Right renal cortex interstitium (tissue), 3 donors: ENCODE results near the gene SMIM28. TPM values are rescaled to one million over a fixed set of nuclear protein-coding genes. Genes with fewer than 3 reads are reported as not detected.
A peak's percentile ranks its signal among the peaks of the same experiment; 100 is the strongest.

Experiments
- DNase-seq, 3 donors: peaks; one replicate each; pipeline ENCODE4 v3.0.0-alpha.2; 2013; ENCODE audit warnings: low read depth in 3 of 3, low spot score in 2 of 3
- polyA plus RNA-seq, 3 donors: library from polyadenylated mRNA; unstranded; fragments of 120-200 nt; gene quantifications; one replicate each; pipeline ENCODE4 v1.2.1, GENCODE V29; 2013; ENCODE audit not compliant: insufficient read length in 3 of 3

Gene SMIM28
- polyA plus RNA-seq, 3 donors: 0.14 TPM; not detected in 2

DNA sequence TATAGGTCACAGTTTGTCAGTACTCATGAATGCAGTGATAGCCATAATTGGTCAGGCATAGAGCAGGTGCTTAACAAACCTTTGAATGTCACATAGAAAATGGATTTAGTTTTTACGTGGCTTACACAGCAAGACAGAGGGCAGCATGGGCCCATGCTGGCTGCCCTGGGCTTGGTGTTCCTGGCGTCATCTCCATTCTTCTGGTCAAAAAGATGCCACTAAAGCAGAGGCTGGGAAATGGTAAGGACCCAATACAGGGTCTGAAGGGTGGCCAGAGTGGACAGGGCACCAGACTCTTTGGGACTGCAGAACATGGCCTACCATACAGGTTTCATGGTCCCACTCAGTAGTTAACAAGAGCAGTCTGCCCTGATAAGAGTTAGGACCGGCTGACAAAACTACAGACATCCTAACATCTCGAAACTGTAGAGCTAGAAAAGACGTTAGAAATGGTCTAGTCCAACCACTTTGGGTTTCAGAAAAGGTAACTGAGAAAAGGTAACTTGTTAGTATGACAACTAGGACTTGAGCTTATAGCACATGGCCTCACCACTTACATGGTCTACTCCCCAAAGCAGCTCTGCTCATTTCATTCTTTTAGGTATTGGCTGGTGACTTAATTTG is 48.9 kb downstream of the SMIM28 start:
- DNase-seq: no peak

- DNase-seq: no peak
Observed at GRCh38 chr6:138427701-138428100, 50.0 kb downstream of the SMIM28 start.

DNA sequence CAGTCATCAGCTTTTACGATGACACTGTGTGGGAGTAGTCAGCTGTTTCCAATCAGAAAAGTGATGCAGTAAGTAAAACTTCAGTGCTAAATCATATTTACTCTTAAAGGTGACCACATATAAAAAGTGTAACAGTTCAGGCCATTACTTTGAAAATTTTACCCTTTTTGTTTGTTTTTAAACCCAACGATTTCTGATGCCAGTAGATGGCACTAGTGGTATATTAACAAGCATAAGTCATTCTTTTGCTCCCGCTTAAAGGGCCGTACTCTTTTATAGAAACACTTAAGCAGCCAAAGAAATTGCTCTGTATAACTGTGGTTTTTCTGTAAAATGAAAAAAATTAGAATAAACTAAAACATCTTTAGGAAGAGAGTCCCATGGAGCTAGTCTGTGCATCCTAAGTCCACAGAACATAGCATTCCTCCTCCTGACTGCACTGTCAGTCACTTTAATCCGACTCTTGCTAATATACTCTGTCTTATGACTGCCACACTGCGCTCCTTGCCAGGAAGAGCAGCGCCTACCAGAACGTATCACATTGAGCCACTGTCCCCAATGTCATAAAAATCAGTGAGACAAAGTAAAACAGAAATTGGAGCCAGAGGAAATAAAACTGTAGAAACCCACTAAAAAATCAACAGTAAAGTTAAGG is 51.4 kb downstream of the SMIM28 start:
- DNase-seq: peak in 1 of 3 donors; percentile 40

- DNase-seq: no peak
Observed at GRCh38 chr6:138429761-138430160, 52.1 kb downstream of the SMIM28 start.

GRCh38 chr6:138430361-138431145 is 52.8 kb downstream of the SMIM28 start:
- no peak for DNase-seq

DNA sequence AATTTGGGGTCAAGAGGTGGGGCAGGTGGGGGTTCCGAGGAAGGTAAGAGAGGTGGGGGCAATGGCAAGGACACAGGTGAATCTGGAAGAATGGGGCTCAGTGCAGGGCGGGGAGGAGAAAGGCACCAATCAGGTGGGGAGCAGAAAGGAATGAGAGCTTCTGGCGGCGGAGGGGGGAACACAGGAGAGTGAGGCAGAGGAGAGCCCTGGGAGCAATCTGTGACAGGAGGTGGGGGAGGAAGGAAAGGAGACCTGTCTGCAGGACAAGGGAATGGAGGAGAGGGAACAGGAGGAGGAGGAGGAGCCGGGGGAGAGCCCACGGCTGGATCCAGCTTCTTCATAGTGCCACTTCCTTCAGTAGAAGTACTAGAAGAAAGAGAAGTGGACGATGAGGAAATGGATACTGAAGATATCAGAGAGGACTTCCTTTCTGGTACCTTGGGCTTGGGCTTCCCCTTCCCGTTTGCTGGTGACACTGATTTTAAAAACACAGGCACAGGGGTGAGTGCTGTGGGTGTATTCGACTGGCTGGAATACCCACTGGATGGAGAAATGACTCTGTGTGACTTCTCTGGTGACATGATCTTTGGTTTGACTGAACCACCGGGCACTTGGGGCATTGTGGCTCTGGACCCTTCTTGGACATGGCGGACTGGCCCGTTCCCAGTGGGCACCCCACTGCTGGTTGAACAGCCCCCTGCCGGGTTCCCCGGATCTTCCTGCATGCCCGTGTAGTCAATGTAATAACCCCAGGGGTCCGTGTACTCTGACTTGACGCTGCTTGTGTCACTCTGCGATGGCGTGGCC is 53.8 kb downstream of the SMIM28 start:
- DNase-seq: no peak

- DNase-seq: no peak
Observed at GRCh38 chr6:138432063-138432356, 54.3 kb downstream of the SMIM28 start.

Other genes with a start within 250 kb of the SMIM28 start
- gene ARFGEF3, start 216.0 kb upstream of the SMIM28 start, polyA plus RNA-seq: 1 to 10 TPM; 5.7 to 6.4 (median 6.2) TPM
- under 1 TPM in 1 of 3 donors, not detected in 2; 0.10 TPM for gene PBOV1, start 159.4 kb upstream of the SMIM28 start, polyA plus RNA-seq
- gene HEBP2, start 26.3 kb downstream of the SMIM28 start, polyA plus RNA-seq: 10 to 100 TPM; 58.7 to 62.3 (median 60.2) TPM
- gene NHSL1, start 121.6 kb downstream of the SMIM28 start, polyA plus RNA-seq: 10 to 100 TPM; 10.1 to 11.6 (median 10.8) TPM